Measurements from ENCODE around the gene PMS1.
A peak's percentile ranks its signal among the peaks of the same experiment; 100 is the strongest.

The PMS1 gene

GRCh38 chr2:189799030-189799331, 14.7 kb downstream of the PMS1 start:
- H3K4me3 ChIP-seq (ENCODE audit: low read depth, low read length), result no peak overlapping the region
- DNase-seq (ENCODE audit: low read depth), result no peak
- TF ChIP-seq POLR2A (IDR thresholded peaks at IDR 0.05; ENCODE audit: extremely low read depth, insufficient read length), result no peak
- TF ChIP-seq MYC (IDR thresholded peaks at IDR 0.05; ENCODE audit: low read depth, low read length), result no peak
- no peak for TF ChIP-seq MAX (IDR thresholded peaks at IDR 0.05; ENCODE audit: low read depth, low read length)
- TF ChIP-seq, protein P1, sequence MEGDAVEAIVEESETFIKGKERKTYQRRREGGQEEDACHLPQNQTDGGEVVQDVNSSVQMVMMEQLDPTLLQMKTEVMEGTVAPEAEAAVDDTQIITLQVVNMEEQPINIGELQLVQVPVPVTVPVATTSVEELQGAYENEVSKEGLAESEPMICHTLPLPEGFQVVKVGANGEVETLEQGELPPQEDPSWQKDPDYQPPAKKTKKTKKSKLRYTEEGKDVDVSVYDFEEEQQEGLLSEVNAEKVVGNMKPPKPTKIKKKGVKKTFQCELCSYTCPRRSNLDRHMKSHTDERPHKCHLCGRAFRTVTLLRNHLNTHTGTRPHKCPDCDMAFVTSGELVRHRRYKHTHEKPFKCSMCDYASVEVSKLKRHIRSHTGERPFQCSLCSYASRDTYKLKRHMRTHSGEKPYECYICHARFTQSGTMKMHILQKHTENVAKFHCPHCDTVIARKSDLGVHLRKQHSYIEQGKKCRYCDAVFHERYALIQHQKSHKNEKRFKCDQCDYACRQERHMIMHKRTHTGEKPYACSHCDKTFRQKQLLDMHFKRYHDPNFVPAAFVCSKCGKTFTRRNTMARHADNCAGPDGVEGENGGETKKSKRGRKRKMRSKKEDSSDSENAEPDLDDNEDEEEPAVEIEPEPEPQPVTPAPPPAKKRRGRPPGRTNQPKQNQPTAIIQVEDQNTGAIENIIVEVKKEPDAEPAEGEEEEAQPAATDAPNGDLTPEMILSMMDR (IDR thresholded peaks at IDR 0.05; ENCODE audit: low read depth, low read length), result no peak

GRCh38 chr2:189799531-189799930, 15.3 kb downstream of the PMS1 start:
- H3K4me3 ChIP-seq (ENCODE audit: low read depth, low read length), result no peak overlapping the region
- TF ChIP-seq MAX (IDR thresholded peaks at IDR 0.05; ENCODE audit: low read depth, low read length) (no peak), MYC (IDR thresholded peaks at IDR 0.05; ENCODE audit: low read depth, low read length) (no peak), POLR2A (IDR thresholded peaks at IDR 0.05; ENCODE audit: extremely low read depth, insufficient read length) (no peak)
- TF ChIP-seq, protein P1 (IDR thresholded peaks at IDR 0.05; ENCODE audit: low read depth, low read length), result no peak
- peak; percentile 8 for DNase-seq (ENCODE audit: low read depth)

DNA sequence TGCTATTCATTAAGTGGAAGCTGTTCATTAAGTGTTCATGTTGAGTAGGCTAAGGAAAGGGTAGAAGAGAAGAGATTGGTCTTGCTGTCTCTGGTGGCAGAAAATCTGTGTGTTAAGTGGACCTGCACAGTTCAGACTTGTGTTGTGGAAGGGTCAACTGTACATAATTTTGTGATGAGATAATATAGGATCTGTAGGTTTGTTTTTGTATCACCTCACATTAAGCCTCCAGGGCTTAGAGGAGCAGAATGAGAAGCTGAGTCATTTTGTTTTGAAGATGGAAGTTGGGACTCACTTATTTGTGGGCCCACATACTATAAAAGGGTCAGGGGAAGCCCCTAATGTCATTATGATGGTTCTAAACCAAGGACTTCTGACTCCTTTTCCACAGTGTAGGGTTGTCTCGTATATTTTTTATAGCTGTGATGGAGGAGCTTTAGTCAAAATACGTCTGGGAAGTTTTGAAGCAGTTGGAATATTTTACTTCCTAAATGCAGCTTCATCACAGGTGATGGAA, 18.2 kb downstream of the PMS1 start:
- TF ChIP-seq, protein P1 (IDR thresholded peaks at IDR 0.05; ENCODE audit: low read depth, low read length), result no peak
- no peak for TF ChIP-seq POLR2A (IDR thresholded peaks at IDR 0.05; ENCODE audit: extremely low read depth, insufficient read length)
- no peak for TF ChIP-seq MAX (IDR thresholded peaks at IDR 0.05; ENCODE audit: low read depth, low read length)
- no peak for TF ChIP-seq MYC (IDR thresholded peaks at IDR 0.05; ENCODE audit: low read depth, low read length)
- no peak overlapping the region for H3K4me3 ChIP-seq (ENCODE audit: low read depth, low read length)
- no peak for DNase-seq (ENCODE audit: low read depth)

DNA sequence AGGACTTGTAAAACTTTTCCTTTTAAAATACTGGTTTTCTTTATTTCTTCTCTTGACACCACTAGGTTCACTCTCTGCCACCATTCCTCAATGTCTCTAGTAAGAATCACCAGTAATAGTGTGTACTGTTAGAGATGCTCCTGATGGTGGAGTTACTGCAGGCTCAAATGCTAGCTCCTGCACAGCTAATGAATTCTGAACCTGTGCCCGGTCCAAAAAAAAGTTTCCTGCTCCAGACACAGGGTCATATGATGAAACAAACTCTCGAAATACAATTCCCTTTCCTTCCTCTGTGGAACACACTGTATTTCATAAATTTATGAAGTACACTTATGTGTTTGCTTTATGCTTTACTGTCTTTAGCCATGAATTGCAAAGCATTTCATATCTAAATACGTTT, 19.2 kb downstream of the PMS1 start:
- no peak for DNase-seq (ENCODE audit: low read depth)
- no peak for TF ChIP-seq POLR2A (IDR thresholded peaks at IDR 0.05; ENCODE audit: extremely low read depth, insufficient read length)
- TF ChIP-seq MAX (IDR thresholded peaks at IDR 0.05; ENCODE audit: low read depth, low read length), result no peak
- TF ChIP-seq MYC (IDR thresholded peaks at IDR 0.05; ENCODE audit: low read depth, low read length), result no peak
- TF ChIP-seq, protein P1 (IDR thresholded peaks at IDR 0.05; ENCODE audit: low read depth, low read length), result no peak
- no peak overlapping the region for H3K4me3 ChIP-seq (ENCODE audit: low read depth, low read length)

GRCh38 chr2:189818249-189819038, 34.2 kb downstream of the PMS1 start:
- no peak overlapping the region for H3K4me3 ChIP-seq (ENCODE audit: low read depth, low read length)
- TF ChIP-seq MAX (IDR thresholded peaks at IDR 0.05; ENCODE audit: low read depth, low read length) (no peak), POLR2A (IDR thresholded peaks at IDR 0.05; ENCODE audit: extremely low read depth, insufficient read length) (no peak), MYC (IDR thresholded peaks at IDR 0.05; ENCODE audit: low read depth, low read length) (no peak)
- TF ChIP-seq, protein P1 (IDR thresholded peaks at IDR 0.05; ENCODE audit: low read depth, low read length), result no peak
- DNase-seq (ENCODE audit: low read depth), result no peak

Data from NB4 (cell line).